Fibroblast of skin of left biceps (primary cell): ENCODE data around the gene MLLT3.

Source experiments
- DNase-seq, 2 experiments: peaks; one replicate each; pipeline ENCODE4 v3.0.0-alpha.2; 2013; ENCODE audit warnings: low read depth in 2 of 2

MLLT3 gene

GRCh38 chr9:20340511-20340861 lies 281.8 kb downstream of the MLLT3 start:
- no peak for DNase-seq

GRCh38 chr9:20335668-20336332 lies 286.5 kb downstream of the MLLT3 start:
- no peak for DNase-seq

GRCh38 chr9:20333991-20334390 lies 288.3 kb downstream of the MLLT3 start:
- no peak for DNase-seq

GRCh38 chr9:20331095-20331685 lies 291.1 kb downstream of the MLLT3 start:
- no peak for DNase-seq

- DNase-seq: no peak
Measured at GRCh38 chr9:20330688-20331087, 291.6 kb downstream of the MLLT3 start.

- DNase-seq: no peak
Measured at GRCh38 chr9:20326516-20326915, 295.8 kb downstream of the MLLT3 start.

- no peak for DNase-seq
Measured at GRCh38 chr9:20325008-20325407, 297.3 kb downstream of the MLLT3 start.

GRCh38 chr9:20322212-20322611 lies 300.1 kb downstream of the MLLT3 start:
- no peak for DNase-seq

GRCh38 chr9:20321423-20322082 lies 300.7 kb downstream of the MLLT3 start:
- no peak for DNase-seq

- no peak for DNase-seq
Measured at GRCh38 chr9:20320921-20321320, 301.4 kb downstream of the MLLT3 start.

- no peak for DNase-seq
Measured at GRCh38 chr9:20319641-20320337, 302.5 kb downstream of the MLLT3 start.

- no peak for DNase-seq
Measured at GRCh38 chr9:20319241-20319640, 303.1 kb downstream of the MLLT3 start.

- no peak for DNase-seq
Measured at GRCh38 chr9:20317701-20318100, 304.6 kb downstream of the MLLT3 start.

GRCh38 chr9:20316372-20316771 lies 305.9 kb downstream of the MLLT3 start:
- DNase-seq: no peak

- DNase-seq: peak; percentile 54 to 61
Measured at GRCh38 chr9:20315677-20316076, 306.6 kb downstream of the MLLT3 start.

- DNase-seq: no peak
Measured at GRCh38 chr9:20314981-20315380, 307.3 kb downstream of the MLLT3 start.

GRCh38 chr9:20313415-20313814 lies 308.9 kb downstream of the MLLT3 start:
- DNase-seq: no peak

- DNase-seq: no peak
Measured at GRCh38 chr9:20312732-20313131, 309.6 kb downstream of the MLLT3 start.

GRCh38 chr9:20310024-20310423 lies 312.3 kb downstream of the MLLT3 start:
- DNase-seq: no peak

- DNase-seq: no peak
Measured at GRCh38 chr9:20309124-20309523, 313.2 kb downstream of the MLLT3 start.

GRCh38 chr9:20307621-20308020 lies 314.7 kb downstream of the MLLT3 start:
- DNase-seq: no peak

- no peak for DNase-seq
Measured at GRCh38 chr9:20305452-20305851, 316.8 kb downstream of the MLLT3 start.

GRCh38 chr9:20303996-20304395 lies 318.3 kb downstream of the MLLT3 start:
- DNase-seq: no peak
